ENCODE data around the gene STOML2. TPM values are rescaled to one million over a fixed set of nuclear protein-coding genes. Genes with fewer than 3 reads are reported as not detected.

STOML2 gene
- total and polyA plus RNA-seq, 11 donors, result 78.2 to 177 (median 130) TPM

- 0 to 1% (median 1%) methylated on average over 43 to 53 of the region's 53 CpGs for WGBS, 4 donors
- ATAC-seq (peak; percentile 73 to 96 (median 94)), DNase-seq (peak; percentile 88 to 95 (median 91))
- H3K9me3 ChIP-seq, result no peaks in the 10 kb centered on the region
- intact Hi-C loops (cut with DNase I), result loop anchor here (1.0 to 5.0 kb wide), 7 partner anchors 16 to 334 kb away; partner anchors contain the start of gene VCP (in 1 of the 10)
- peak within 1 kb of the TSS; percentile 53 to 100 (median 90) for H3K4me3 ChIP-seq
- peak within 1 kb of the TSS; percentile 86 to 99 (median 96) for H3K27ac ChIP-seq
- peak in 1 of 2 donors; percentile 37 for TF ChIP-seq POLR2A (IDR thresholded peaks at IDR 0.05)
- TF ChIP-seq, protein P1, sequence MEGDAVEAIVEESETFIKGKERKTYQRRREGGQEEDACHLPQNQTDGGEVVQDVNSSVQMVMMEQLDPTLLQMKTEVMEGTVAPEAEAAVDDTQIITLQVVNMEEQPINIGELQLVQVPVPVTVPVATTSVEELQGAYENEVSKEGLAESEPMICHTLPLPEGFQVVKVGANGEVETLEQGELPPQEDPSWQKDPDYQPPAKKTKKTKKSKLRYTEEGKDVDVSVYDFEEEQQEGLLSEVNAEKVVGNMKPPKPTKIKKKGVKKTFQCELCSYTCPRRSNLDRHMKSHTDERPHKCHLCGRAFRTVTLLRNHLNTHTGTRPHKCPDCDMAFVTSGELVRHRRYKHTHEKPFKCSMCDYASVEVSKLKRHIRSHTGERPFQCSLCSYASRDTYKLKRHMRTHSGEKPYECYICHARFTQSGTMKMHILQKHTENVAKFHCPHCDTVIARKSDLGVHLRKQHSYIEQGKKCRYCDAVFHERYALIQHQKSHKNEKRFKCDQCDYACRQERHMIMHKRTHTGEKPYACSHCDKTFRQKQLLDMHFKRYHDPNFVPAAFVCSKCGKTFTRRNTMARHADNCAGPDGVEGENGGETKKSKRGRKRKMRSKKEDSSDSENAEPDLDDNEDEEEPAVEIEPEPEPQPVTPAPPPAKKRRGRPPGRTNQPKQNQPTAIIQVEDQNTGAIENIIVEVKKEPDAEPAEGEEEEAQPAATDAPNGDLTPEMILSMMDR (IDR thresholded peaks at IDR 0.05), result peak; percentile 57 to 79 (median 74)
- H3K27me3 ChIP-seq, result no peaks in the 10 kb centered on the region
- peaks cover 0 to 16% (median 9%) of the 10 kb centered on the region in 12 donors for H3K4me1 ChIP-seq
- peaks cover 0 to 53% (median 48%) of the 10 kb centered on the region in 9 donors for H3K36me3 ChIP-seq
Measured at GRCh38 chr9:35096035-35096849, 6.7 kb downstream of the STOML2 start, which contains the start of gene PIGO. Gene PIGO, minus strand, starts transcription at chr9:35096591. Its CDS starts 1,026 bp downstream, at chr9:35095565.

DNA sequence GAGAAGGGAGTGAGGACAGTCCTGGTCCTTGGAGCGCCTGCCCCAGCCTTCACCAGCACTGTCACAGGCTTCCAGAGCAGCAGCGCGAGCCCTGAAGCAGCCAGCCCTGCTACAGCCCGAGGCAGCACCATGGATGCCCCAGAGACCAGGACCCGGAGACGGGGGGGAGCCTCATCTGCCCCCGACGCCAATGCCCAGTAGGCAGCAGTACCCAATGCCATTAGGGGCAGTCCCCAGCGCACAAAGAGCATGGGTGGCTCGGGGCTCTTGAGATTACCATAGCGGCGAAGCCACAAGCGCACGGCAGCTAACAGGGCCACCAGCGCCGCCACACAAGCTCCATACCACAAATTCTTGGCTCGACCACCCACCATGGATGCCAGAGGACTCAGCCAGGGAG is 11.4 kb downstream of the STOML2 start:
- TF ChIP-seq, protein P1 (IDR thresholded peaks at IDR 0.05), result no peak
- TF ChIP-seq POLR2A (IDR thresholded peaks at IDR 0.05), result no peak
- intact Hi-C loops (cut with DNase I), result no loop called here
- Histone ChIP-seq H3K27me3 (no peaks in the 10 kb centered on the region), H3K4me3 (no peak overlapping the region), H3K9me3 (no peaks in the 10 kb centered on the region), H3K4me1 (peaks cover 0 to 13% (median 9%) of the 10 kb centered on the region in 12 donors), H3K36me3 (peaks cover 2 to 80% (median 64%) of the 10 kb centered on the region in 9 donors), H3K27ac (no peak overlapping the region)
- no peak for ATAC-seq
- DNase-seq, result no peak
- WGBS, 4 donors, result 88 to 95% (median 94%) methylated on average over 3 to 17 of the region's 17 CpGs

- no peaks in the 10 kb centered on the region for H3K9me3 ChIP-seq
- no peak overlapping the region for H3K27ac ChIP-seq
- peaks cover 2 to 96% (median 67%) of the 10 kb centered on the region in 9 donors for H3K36me3 ChIP-seq
- H3K27me3 ChIP-seq, result no peaks in the 10 kb centered on the region
- H3K4me3 ChIP-seq, result no peak overlapping the region
- DNase-seq, result no peak
- WGBS, 4 donors, result 76 to 98% (median 96%) methylated on average over 2 of the region's 2 CpGs
- no peak for ATAC-seq
- no peaks in the 10 kb centered on the region for H3K4me1 ChIP-seq
- intact Hi-C loops (cut with DNase I), result no loop called here
- TF ChIP-seq, protein P1 (IDR thresholded peaks at IDR 0.05), result no peak
- TF ChIP-seq POLR2A (IDR thresholded peaks at IDR 0.05), result no peak
Measured at GRCh38 chr9:35089434-35089833, 13.5 kb downstream of the STOML2 start.

DNA sequence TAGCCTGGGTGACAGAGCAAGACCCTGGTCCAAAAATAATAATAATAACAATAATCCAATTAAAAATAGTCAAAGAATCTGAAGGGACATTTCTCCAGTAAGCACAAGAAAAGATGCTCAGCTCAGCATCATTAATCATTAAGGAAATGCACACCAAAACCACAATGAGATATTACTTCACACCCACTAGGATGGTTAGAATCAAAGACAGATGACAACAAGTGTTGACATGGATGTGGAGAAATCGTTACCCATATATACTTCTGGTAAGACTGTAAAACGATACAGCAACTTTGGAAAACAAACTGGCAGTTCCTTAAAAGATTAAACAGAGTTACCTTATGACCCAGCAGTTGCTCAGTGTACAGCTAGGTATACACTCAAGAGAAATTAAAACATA is 17.9 kb downstream of the STOML2 start:
- Histone ChIP-seq H3K27me3 (no peaks in the 10 kb centered on the region), H3K36me3 (peaks cover 1 to 52% (median 28%) of the 10 kb centered on the region in 9 donors), H3K27ac (no peak overlapping the region), H3K9me3 (no peaks in the 10 kb centered on the region), H3K4me3 (no peak overlapping the region), H3K4me1 (peaks cover 0 to 8% (median 1%) of the 10 kb centered on the region in 12 donors)
- DNase-seq (no peak), ATAC-seq (no peak)
- WGBS, 4 donors, result 78 to 91% (median 89%) methylated on average over 2 of the region's 2 CpGs
- TF ChIP-seq, protein P1 (IDR thresholded peaks at IDR 0.05), result no peak
- no peak for TF ChIP-seq POLR2A (IDR thresholded peaks at IDR 0.05)
- intact Hi-C loops (cut with DNase I), result no loop called here
